HG03460 (cell line): ENCODE data around the gene ZCCHC9.
"Not testable (repeated sequence)": the region's sequence is repeated elsewhere in the genome, so short reads cannot be mapped to it uniquely, and the experiment has no call there.

Source experiments
- ATAC-seq: cut with Tn5 transposase; IDR thresholded peaks from one replicate; pipeline ENCODE4 v1.9.1; 2021; ENCODE audit not compliant: unreplicated experiment

ZCCHC9 gene

DNA sequence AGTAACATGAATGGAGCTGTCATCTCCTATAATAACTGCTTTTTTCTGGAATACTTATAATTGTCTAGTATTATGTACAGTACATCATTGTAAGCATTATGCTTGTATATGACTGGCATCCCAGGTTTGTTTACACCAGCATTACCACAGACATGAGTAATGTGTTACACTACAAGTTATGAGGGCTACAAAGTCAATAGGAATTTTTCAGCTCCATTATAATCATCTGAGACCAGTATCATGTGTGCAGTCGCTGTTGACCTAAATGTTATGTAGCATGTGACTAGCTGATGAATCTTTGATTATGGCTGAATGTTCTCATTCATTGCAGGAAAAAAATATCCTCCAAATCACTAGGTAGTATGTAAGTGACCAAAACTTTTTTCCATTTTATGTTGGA, 2.2 kb downstream of the ZCCHC9 start:
- ATAC-seq, result no peak

DNA sequence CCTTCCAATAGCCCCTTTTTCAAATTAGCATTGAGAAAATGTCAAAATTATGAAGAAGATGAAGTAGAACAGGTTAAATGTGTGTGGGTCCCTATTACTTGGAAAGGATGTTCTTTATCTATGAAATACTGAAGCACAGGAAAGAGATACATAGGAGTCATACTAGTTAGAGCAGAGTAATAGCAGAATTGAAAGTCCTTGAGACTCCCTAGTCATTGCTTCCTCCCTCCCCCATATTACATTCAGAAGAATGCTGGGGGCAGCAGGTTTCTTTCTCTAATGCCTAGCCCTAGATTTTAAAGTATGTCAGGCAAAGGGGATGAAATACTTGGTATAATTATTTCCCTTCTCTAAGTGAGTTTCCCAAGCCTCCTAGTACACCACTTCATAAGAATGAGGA, 4.4 kb downstream of the ZCCHC9 start:
- ATAC-seq, result no peak

DNA sequence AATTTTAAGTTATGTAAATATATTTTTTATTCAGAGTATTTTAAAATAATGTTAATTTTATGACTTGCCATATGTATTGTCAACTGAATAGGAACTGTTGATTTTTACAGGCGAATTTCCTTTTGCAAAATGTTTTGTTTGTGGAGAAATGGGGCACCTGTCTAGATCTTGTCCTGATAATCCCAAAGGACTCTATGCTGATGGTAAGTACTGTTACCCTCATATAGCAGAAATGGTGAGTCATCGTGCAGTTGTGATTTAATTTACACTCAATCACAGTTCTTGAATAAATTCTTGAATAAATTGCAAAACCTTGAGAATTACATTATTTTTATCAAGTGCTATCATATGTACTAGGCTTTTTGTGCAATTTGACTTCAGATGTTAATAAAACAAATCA, 7.4 kb downstream of the ZCCHC9 start:
- no peak for ATAC-seq

DNA sequence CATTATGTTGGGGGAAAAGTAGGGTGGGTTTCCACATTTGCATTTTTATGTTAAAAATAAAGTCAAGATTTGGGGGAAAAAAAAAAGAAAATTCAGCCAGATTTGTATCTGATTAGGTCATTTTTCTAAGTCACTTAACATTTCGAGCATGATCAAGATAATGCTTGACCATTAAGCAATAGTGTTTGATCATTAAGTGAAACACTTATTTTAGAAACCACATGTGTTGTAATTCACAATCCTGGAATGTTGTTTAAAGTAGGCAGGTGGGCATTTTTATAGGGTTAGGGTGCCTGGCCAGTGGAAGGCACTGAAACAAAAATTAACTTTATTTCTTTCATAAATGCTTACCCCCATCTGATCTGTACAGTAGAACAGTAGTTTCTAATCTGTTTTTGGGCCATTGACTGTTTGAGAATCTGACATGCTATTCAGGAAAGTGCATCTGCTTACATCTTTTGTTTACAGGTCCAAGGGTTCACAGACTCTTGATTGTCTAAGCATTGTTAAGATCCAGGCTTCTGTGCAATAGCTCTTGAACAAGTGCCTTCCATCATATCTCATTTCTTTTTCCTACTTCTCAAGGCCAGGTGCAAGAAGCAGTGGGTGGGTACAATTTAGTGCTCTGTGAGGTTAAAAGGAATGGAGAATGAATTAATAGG, 9.1 kb downstream of the ZCCHC9 start:
- no peak for ATAC-seq

DNA sequence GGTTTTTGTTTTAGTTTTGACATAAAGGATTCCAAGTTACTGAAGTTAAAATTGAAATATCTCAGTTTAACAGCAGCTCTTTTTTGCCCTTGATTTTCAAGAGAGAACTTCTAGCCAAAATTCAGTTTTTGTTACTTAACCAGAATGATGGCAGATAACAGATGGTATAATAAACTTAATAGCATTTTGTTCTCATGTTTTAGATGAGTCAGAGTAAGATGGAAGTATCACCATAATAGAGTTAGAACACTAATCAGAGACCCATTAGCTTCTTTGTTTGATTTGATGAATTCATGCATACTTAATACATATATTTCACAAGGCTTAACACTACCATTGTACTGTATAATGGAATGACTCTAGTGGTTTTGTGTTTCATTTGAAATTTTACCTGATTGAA, 11.9 kb downstream of the ZCCHC9 start:
- ATAC-seq, result no peak

DNA sequence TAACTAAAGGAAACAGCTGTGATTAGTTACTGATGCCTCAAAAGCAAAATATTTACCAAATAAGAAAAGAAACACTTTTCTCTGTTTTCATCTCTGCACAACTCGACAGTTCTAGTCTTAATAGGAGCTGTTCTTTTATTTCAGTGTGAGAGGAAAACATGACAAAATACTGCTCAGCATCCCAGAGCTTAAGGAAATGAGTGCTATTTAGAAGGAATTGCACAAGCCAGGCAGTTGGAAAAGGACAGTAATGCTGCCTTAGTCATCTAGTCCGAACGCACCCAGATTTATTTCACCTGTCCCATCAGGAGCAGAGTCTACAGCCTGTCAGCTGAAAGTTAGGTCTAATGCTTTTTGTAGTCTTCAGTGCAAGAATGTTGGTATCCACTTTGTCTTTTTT, 12.3 kb downstream of the ZCCHC9 start:
- ATAC-seq, result no peak

DNA sequence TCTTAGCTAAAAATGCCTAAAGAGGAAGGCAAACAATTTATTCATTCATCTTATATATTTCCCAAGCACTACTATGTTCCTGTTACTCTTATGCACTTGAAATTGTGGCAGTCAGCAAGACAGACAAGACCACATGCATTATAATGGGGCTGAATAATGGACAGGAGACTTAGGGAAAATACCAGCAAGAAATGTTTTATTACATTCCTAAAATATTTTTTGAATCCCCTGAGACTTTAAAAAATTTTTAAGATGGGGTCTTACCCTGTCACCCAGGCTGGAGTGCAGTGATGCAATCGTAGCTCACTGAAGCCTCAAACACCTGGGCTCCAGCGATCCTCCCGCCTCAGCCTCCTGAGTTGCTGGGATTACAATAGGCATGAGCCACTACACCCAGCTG, 13.2 kb downstream of the ZCCHC9 start:
- no peak for ATAC-seq

DNA sequence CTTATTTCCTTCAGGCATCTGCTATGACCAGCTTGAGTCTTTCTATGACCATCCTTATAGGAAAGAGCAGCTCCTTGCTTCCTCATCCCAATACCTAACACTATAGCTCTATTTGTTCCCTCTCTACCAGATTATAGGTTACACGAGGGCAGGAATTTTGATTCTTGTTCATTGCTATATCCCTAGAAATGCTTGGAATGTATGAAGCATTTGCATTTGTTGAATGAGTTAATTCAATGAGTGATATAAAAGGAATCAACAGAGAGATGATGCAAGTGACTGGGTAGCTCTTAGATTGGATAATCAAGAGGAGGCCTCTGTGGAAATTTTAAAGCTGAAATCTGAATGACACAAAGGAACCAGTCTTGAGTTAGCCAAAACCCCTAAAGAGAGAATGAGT, 13.9 kb downstream of the ZCCHC9 start:
- no peak for ATAC-seq

DNA sequence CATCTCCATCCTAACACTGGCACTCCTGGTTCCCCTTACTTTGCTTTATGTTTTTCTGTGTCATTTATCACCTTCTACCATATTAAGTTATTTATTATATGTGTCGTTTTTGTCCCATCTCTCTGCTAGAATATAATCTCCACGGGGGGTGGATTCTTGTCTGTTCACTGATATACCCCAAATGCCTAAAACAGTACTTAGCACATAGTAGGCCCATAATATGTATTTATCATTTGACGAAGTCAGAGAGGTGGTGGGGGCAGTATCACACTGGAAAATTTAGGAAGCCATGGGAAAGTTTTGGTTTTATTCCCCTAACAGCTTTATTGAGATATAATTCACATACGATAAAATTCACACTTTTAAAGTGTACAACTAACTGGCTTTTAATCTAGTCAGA, 14.4 kb downstream of the ZCCHC9 start:
- ATAC-seq, result no peak

DNA sequence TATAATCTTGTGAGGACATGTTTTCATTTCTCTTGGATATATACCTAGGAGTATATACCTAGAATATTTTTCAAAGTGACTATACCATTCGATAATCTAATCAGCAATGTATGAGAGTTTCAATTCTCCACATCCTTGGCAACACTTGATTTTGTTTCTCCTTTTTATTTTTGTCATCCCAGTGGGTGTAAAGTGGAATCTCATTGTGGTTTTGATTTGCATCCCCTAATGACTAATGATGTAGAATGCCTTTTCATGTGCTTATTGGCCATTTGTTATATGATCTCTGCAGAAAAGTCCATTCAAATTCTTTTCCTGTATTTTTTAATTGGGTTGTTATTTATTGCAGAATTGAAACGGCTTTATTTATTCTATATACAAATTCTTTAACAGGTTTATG, 15.2 kb downstream of the ZCCHC9 start:
- no peak for ATAC-seq

DNA sequence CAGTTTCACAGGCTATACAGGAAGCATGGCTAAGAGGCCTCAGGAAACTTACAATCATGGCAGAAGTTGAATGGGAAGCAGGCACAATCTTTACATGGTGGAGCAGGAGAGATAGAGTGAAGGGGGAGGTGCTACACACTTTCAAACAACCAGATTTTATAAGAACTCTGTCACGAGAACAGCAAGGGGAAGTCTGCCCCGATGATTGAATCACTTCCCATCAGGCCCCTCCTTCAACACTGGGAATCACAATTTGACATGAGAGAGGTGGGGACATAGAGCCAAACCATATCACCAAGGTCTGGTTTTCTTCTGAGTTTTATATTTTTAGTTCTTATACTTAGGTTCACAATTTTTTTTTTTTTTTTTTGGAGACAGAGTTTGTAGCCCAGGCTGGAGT, 16.1 kb downstream of the ZCCHC9 start:
- ATAC-seq, result no peak

DNA sequence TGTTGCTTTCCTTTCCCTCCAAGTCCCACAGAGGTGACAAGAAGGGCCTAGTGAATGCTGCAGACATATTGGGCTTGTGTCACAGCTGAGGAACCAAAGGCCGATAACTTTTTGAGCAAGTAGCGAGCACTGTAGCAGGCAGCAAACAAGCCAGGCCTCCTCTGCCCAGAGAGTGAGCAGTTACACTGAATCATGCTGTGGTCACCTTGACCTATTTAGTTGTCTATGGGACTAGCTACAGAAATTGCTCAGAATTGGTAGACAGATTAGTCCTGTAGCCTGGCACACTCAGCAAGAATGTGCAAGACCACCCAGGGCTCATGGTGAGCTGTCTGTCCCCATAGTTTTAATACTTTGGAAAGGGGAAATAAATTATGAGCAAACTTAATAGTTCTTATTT, 25.2 kb downstream of the ZCCHC9 start:
- ATAC-seq, result no peak

DNA sequence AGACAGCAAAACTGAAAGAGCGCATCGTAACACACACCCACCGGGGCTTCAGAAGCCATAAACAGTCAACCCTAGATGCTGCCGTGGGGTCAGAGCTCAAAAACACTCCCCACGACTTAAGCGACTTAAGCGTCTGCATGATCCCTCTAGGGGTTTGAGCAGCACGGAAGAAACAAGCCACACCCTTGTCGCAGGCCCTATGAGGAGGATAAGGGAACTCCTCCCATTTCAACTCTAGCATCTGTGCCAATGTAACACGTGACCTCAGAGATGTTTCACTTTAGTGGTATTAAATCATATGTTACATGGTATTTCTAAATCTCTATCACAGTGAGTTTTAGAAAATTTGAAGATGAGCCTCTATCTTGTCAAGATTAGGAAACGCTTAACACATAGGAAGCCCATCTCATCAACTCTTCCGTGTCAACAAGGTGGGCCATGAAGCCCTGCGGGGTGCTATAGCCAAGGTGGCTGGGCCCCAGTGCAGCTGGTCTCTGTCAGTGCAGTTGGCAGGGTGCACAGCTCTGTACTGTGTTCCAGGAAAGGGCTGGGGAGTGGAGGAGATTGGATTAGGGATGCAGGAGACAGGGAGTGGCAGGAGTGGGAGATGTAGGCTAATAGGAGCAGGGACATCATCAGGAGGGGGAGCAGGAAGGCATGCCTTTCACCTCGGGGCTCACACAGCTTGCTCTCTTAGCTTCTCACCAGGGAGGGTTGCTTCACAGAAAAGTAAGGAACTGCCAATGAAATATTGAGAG, 33.1 kb downstream of the ZCCHC9 start:
- no peak for ATAC-seq

DNA sequence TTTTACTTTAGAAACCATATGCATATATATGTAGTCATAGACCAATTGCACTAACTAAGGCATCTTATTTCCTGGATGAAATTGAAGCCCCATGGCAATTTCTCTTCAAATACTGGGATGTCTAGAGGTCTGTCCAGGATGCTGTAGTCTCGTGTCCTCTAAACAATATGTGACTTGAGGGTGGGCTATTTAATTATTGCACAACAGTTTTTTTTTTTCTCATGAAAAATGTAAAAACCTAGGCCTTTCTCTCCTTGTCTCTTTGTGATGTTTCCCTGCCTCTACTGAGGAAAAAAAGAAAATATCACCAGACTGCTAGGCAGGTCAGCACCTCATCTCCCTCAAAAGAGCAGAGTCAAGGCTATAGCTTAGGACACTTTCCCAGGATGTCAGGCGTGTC, 34.6 kb downstream of the ZCCHC9 start:
- ATAC-seq, result no peak

DNA sequence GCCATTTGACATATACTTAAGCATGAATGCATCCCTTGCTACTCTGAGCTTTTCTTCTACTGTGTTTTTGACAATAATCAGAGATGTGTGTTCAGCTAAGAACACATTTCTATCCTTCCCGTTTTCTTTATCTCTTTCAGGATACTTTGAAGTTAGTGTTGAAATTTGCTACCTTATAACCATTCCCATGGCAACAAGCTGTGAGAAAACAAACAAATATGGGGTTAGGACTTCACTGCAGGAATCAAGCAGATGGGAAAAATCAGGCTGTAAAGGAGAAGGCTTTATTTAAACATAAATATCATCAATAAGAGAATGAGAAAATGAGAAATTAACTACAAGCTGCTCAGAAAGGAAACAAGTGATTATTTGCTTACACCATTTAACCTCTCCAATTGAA, 35.2 kb downstream of the ZCCHC9 start:
- no peak for ATAC-seq

DNA sequence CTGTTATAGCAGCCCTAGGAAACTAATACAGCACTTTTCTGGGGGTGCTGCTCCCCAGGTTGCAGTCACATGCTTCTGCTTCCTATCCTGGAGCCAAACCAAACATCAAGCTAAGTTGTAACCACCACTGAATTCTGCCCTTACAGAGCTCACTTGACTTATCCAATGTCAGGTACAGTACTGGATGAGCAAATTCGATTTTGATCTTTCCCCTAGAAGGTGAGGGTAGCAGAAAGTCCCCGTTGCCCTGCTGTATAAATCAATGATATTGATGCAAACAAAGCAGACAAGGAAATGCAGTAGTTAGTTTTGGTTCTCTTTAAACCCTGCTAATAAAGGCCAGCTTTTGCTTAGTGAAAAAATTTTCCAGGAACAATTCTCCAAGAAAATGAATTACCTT, 36.4 kb downstream of the ZCCHC9 start:
- ATAC-seq, result no peak

DNA sequence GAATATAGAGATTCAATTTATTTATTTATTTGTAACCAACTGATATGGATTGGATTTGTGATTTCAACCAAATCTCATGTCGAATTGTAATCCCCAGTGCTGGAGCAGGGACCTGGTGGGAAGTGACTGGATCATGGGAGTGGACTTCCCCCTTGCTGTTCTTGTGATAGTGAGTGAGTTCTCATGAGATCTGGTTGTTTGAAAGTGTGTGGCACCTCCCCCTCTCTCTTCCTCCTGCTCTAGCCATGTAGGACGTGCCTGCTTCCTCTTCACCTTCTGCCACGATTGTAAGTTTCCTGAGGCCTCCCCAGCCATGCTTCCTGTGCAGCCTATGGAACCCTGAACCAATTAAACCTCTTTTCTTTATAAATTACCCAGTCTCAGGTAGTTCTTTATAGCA, 36.8 kb downstream of the ZCCHC9 start:
- not testable (repeated sequence) for ATAC-seq

DNA sequence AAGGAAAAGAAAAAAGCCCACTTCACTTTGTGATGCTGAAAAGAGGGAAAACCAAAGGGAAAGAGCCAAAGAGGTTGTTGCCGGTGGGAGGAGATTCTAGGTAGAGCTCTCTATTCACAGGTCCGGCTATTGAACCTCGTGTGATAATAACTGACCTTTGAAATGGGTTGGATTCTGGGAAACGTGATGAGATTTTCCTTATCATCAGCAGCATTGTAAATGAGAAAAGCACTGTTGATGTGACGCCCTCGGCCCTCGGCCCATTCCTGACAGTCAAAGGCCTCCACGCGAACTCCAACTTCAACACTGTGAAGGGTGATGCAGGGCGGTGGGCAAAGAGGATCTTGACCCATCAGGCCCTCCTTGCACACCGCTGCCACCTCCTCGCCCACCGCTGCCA, 43.3 kb downstream of the ZCCHC9 start:
- ATAC-seq, result no peak

DNA sequence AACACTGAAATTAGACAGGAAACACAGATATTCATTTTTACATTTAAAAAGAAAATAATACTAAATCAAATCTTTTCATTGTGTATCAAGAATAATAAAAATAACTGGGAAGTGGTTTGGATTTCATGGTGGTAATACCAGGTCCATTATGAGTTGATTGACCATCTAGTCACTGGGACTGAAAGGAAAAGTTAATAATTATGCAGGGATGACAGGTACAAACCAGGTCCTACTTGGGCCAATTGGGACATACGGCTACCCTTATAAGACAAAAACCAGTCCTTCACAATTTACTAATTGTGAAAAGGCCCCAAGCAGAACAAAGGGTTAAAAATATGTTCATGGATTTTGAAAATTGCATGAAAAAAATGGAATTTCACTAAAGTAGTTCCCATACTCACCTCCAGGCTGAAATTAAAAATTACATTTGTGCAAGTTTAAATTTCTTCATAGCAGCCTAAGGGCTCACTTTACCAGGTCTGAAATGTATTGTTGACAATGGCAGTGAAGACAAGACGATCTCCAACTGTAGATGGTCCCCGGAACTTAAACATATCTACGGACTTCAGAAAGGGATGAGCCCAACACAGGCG, 44.1 kb downstream of the ZCCHC9 start:
- ATAC-seq, result no peak

DNA sequence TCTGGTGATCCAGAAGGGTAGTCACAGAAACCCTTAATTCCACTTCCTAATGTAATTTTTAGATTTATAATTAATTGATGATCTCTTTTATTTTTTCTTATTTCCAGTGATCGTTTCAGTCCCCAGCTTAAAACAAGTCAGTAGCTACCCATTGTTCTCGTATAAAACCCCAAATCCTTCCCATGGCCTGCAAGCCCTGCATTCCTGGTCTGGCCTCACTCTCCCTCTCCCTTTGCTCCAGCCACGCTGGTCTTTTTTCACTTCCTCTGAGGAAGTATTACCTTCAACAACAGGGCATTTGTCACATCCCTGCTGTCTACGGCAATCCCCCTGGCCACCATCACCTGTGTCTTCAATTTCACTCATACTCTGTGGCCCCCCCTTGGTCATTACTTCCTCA, 47.8 kb downstream of the ZCCHC9 start:
- no peak for ATAC-seq

DNA sequence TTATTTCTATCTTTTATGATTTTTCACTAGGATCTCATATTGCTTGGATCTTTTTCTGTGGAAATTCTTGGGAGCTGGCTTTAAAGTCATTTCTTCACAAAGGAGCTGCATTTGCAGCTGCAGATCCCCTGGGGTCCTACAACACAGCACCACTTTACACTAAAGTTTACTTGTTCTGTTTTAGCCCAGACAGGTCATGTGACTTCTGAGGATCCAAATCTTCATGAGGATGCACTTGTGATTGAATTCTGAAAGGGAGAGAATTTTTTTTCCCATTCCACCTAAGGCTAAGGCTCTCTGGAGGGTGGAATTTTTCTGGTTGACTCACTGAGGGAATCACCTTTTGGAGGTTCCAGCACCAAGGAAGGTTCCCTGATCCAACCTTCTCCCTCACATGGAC, 49.1 kb downstream of the ZCCHC9 start:
- ATAC-seq, result no peak

DNA sequence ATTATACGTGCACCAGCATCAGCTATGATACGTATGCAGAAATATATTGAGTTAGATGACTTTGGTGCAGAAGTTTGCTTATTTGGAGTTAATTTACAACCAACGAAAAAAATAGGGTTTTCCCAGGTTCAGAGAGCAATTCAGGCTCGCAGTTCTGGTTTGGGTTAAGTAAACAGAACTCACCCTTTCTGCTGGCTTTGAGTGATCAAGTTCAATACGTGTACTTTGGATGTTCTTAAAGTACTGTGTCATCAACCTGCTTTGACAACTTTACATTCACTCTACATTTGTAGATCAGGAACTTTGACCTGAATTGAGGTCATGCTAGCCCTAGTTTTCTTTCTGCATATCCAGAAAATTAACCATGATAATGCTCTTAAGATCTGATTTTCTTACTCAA, 51.8 kb downstream of the ZCCHC9 start:
- no peak for ATAC-seq

DNA sequence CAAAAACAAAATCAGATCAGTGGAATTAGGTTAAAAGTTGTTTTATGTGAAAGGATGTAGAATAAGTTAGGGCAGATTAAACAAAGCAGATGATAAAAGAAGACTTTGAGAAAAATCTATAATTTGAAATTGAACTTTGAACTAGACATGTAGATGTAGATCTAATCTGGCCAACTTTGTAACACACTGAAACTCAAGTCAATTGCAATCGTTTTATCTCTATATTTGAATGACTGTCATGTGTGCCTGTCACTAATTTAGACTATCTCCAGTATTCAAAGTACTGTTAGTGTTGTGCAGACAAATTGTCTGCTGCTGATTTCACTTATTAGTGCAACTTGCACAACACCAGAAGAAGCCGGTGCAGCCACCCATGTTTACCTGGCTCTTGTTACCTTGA, 52.7 kb downstream of the ZCCHC9 start:
- ATAC-seq, result no peak
